ENCODE data around the gene TBX4.

DNA sequence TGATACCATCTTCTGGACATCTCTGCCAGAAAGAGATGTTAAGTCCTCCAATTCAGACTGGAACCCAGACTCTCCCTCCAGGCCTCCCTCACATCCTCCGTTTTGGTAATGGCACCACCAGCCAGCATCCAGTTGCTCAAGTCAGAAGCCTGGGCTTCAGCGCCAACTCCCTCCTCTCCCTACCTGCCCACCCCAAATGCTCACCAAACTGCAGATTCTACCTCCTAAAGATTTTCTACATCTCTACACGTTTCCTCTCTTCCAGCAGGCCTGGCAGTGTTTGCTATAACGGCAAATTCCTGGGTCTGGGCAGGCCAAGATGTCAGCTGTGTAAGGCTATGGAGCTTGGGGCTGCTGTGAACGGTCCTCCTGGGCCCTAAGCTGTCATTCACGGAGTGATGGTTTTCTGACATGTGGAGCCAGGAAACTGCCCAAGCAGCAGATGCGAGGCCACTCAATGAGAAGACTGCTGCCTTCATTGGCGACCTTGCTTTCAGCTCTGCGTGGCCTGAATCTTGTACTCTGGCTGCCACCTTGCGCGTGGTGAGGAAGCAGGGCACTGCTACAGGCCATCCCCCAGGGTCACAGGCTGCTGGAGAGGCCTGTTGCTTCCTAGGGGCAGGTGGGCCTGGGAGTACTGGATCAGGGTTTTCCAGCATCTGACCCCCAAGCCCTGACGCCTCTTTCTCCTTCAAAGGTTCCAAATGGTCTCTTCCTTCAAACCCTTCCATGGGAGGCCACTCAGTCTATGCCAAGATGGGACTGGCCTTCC is 37.7 kb downstream of the TBX4 start:
- TF ChIP-seq, protein P1, sequence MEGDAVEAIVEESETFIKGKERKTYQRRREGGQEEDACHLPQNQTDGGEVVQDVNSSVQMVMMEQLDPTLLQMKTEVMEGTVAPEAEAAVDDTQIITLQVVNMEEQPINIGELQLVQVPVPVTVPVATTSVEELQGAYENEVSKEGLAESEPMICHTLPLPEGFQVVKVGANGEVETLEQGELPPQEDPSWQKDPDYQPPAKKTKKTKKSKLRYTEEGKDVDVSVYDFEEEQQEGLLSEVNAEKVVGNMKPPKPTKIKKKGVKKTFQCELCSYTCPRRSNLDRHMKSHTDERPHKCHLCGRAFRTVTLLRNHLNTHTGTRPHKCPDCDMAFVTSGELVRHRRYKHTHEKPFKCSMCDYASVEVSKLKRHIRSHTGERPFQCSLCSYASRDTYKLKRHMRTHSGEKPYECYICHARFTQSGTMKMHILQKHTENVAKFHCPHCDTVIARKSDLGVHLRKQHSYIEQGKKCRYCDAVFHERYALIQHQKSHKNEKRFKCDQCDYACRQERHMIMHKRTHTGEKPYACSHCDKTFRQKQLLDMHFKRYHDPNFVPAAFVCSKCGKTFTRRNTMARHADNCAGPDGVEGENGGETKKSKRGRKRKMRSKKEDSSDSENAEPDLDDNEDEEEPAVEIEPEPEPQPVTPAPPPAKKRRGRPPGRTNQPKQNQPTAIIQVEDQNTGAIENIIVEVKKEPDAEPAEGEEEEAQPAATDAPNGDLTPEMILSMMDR (conservative IDR thresholded peaks at IDR 0.05 in 1 of 2, IDR thresholded peaks at IDR 0.05 in 1 of 2; ENCODE audit: extremely low read depth in 1 of 2, insufficient read depth in 1 of 2, low read depth in 1 of 2, low read length in 2 of 2): no peak
- TF ChIP-seq EZH2 (IDR thresholded peaks at IDR 0.05; ENCODE audit: borderline replicate concordance, low read length): no peak

All from mammary epithelial cell (primary cell).